Stimulated activated naive CD8-positive, alpha-beta T cell treated with anti-CD3 and anti-CD28 coated beads, Interleukin-15, Interleukin-2, amounts not matched to agents 100 ng/mL and 50 ng/mL, for 24 hours (primary cell): ENCODE results near the gene NR4A1.

Experiments
- H3K27ac Mint-ChIP-seq: one replicate; pipeline ENCODE4 v1.8.0; 2021; ENCODE audit warnings: mild to moderate bottlenecking, mixed read lengths
- H3K27me3 Mint-ChIP-seq: one replicate; pipeline ENCODE4 v1.8.0; 2021; ENCODE audit warnings: mixed read lengths
- H3K36me3 Mint-ChIP-seq: one replicate; pipeline ENCODE4 v1.8.0; 2021; ENCODE audit warnings: low read depth, mixed read lengths
- H3K4me1 Mint-ChIP-seq: one replicate; pipeline ENCODE4 v1.8.0; 2021; ENCODE audit warnings: low read depth, mixed read lengths
- H3K4me3 Mint-ChIP-seq: one replicate; pipeline ENCODE4 v1.8.0; 2021; ENCODE audit warnings: mild to moderate bottlenecking, mixed read lengths
- H3K9me3 Mint-ChIP-seq: one replicate; pipeline ENCODE4 v1.8.0; 2021; ENCODE audit warnings: mixed read lengths

NR4A1 gene

DNA sequence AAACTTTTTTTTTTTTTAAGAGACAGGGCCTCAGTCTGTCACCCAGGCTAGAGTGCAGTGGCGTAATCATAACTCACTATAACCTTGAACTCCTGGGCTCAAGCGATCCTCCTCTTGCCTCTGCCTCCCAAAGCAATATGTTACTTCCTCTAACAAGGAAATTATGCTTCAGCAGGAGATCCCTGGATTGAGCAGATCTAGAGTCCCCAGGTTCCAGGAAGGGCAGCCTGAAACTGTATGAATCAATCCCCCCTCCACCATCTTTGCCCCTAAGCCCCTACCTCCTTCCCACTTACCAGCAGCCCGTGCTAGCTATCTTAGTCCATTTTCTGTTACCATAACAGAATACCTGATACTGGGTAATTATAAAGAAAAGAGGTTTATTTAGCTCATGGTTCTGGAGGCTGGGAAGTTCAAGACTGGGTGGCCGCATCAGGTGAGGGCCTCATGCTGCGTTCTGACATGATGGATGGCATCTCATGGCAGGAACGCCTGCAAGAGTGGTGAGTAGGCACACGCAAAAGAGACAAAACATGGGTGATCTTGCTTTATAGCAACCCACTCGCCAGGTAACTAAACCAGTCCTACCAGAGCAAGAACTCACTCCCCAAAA lies 39.5 kb upstream of the NR4A1 start:
- Mint-ChIP-seq H3K27ac (no peak overlapping the region), H3K9me3 (no peaks in the 10 kb centered on the region), H3K4me3 (no peak overlapping the region), H3K36me3 (peaks cover 23% of the 10 kb centered on the region), H3K4me1 (peaks cover 17% of the 10 kb centered on the region), H3K27me3 (no peaks in the 10 kb centered on the region)

DNA sequence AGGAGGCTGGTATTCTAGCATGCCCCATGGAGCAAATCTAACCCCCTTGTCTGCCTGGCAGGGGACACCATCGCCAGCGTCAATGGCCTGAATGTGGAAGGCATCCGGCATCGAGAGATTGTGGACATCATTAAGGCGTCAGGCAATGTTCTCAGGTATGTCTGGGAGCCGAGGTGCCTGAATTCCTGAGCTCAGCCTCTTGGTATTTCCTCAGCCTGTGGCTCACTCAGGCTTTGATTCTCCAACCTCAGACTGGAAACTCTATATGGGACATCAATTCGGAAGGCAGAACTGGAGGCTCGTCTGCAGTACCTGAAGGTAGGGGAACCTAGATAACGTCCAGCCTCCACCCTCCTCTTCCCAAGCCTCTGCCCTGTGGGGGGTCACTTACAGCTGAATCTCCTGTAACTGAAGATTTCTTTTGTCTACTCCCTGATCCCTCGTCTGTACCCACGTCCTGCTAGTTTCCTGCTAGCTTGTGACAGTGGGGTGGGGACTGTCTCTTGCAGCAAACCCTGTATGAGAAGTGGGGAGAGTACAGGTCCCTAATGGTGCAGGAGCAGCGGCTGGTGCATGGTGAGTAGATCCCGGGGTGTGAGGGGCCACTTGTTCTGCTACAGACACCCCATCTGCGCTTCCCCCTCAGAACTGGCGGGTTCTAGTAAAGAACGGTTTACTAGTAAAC lies 37.5 kb upstream of the NR4A1 start:
- no peak overlapping the region for H3K27ac Mint-ChIP-seq
- H3K4me1 Mint-ChIP-seq: peaks cover 3% of the 10 kb centered on the region
- H3K27me3 Mint-ChIP-seq: no peaks in the 10 kb centered on the region
- H3K9me3 Mint-ChIP-seq: no peaks in the 10 kb centered on the region
- peaks cover 18% of the 10 kb centered on the region for H3K36me3 Mint-ChIP-seq
- H3K4me3 Mint-ChIP-seq: no peak overlapping the region

DNA sequence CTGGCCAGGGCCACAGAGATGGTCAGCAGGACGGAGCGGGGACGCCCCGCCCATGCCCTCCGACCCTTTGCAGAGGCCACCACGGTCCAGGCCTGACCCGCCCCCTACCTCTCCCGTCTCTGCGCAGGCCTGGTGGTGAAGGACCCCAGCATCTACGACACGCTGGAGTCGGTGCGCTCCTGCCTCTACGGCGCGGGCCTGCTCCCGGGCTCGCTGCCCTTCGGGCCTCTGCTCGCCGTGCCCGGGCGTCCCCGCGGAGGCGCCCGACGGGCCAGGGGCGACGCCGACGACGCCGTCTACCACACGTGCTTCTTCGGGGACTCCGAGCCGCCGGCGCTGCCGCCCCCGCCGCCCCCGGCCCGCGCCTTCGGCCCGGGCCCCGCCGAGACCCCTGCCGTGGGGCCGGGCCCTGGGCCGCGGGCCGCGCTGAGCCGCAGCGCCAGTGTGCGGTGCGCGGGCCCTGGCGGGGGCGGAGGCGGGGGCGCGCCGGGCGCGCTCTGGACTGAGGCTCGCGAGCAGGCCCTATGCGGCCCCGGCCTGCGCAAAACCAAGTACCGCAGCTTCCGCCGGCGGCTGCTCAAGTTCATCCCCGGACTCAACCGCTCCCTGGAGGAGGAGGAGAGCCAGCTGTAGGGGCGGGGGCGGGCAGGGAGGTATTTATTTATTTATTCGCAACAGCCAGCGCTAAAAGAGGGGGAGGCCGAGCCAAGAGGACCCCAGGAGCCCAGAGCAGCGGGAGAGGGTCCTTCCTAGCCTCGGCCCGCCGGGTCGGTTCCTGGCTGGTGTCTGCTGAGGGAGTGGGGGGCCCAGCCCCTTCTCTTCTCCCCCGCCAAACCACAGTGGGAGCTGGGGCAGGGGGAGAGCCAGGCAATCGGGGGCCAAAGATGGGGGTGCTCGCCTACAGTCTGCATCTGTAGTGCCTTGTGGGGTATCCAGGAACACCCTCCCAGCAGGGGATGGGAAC lies 36.4 kb upstream of the NR4A1 start:
- H3K27ac Mint-ChIP-seq: no peak overlapping the region
- peaks cover 16% of the 10 kb centered on the region for H3K36me3 Mint-ChIP-seq
- no peak overlapping the region for H3K4me3 Mint-ChIP-seq
- no peaks in the 10 kb centered on the region for H3K9me3 Mint-ChIP-seq
- H3K27me3 Mint-ChIP-seq: no peaks in the 10 kb centered on the region
- peaks cover under 1% of the 10 kb centered on the region for H3K4me1 Mint-ChIP-seq

DNA sequence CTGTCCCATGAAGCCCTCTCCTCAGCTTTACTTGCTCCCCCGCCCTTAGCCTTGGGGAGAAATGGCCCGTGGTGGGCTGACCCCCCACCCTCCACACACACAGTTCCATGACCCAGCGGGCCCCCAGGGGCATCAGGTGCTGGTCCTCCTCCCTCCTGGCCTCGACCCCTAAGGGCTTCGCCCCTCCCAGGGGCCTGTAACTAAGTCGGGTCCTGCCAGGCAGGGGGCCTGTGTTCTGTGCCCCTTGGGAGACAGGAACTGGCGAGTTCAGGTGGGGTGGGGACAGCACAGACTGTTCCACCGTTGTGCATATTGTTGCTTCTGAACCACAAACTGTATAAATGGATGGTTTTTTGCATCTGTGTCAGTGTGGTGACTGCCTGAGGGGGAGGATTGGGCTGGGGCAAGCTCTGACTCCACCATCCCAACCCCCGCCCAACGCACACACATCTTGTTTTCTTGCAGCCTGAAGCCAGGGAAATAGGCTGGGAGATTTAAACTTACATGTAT lies 35.7 kb upstream of the NR4A1 start:
- no peak overlapping the region for H3K4me3 Mint-ChIP-seq
- H3K4me1 Mint-ChIP-seq: peaks cover 8% of the 10 kb centered on the region
- peaks cover 16% of the 10 kb centered on the region for H3K36me3 Mint-ChIP-seq
- H3K9me3 Mint-ChIP-seq: no peaks in the 10 kb centered on the region
- H3K27me3 Mint-ChIP-seq: no peaks in the 10 kb centered on the region
- no peak overlapping the region for H3K27ac Mint-ChIP-seq

DNA sequence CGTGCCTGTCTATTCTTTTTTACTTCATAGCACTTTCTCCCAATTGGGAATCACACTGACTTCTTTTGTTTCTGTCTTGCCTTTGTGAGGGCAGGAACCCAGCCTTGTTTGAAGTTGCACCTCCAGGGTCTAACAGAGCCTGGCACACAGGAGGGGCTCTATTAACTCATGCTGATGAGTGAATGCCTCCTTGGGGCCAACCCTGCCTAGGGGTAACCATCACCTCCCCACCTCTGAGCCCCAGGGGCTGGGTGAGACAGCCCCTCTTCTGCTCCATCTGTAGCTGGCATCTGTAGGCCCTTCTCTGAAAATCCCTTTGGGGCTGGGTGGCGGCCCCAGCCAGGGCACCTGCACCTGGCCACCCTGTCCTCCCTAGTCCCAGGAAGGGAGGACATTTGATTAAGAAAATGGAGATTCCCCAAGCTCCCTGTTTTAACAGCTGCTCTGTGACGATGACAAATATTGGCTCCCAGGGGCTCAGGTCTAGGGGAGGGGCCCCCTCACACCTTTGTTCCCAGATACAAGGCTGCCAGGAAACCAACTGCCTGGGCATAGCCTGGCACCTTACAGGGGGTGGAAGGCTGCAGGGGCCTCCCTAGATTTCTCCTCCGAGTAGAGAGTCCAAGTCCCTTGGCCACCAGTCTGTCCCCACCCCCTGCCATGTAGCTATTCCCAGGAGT lies 32.7 kb upstream of the NR4A1 start:
- Mint-ChIP-seq H3K27ac (no peak overlapping the region), H3K36me3 (peaks cover 9% of the 10 kb centered on the region), H3K9me3 (no peaks in the 10 kb centered on the region), H3K27me3 (no peaks in the 10 kb centered on the region), H3K4me3 (no peak overlapping the region), H3K4me1 (peaks cover 29% of the 10 kb centered on the region)

DNA sequence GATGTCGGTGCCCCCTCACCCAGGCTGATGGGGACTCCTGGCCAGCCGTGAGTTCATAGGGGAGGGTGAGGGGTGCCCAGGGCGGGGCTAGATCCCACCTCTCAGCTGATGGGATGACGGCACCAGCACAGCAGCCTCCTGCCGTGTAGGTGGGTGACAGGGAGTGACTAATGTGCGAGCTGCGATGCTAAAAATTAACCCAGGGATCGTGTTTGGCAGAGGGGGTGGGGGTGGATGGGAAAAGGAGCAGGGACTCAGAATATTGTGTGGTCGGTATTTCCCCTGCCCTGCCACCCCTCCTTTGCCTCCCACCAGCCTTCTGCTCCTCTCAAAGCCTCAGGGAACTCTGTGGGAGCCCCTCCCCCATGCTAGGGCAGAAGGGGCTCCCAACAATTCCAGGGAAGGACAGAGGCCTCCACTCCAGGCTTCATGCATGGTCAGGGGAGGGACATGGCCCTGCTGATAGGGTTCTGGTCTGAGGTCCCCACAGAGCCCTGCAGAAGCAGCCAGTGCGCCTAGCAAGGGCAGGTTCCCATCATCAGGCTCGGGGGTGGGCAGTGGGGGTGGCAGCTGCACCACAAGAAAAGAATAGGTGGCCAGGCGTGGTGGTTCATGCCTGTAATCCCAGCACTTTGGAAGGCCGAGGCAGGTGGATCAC lies 32.0 kb upstream of the NR4A1 start:
- Mint-ChIP-seq H3K27me3 (no peaks in the 10 kb centered on the region), H3K36me3 (peaks cover 2% of the 10 kb centered on the region), H3K9me3 (no peaks in the 10 kb centered on the region), H3K4me1 (peaks cover 33% of the 10 kb centered on the region), H3K4me3 (no peak overlapping the region), H3K27ac (no peak overlapping the region)

DNA sequence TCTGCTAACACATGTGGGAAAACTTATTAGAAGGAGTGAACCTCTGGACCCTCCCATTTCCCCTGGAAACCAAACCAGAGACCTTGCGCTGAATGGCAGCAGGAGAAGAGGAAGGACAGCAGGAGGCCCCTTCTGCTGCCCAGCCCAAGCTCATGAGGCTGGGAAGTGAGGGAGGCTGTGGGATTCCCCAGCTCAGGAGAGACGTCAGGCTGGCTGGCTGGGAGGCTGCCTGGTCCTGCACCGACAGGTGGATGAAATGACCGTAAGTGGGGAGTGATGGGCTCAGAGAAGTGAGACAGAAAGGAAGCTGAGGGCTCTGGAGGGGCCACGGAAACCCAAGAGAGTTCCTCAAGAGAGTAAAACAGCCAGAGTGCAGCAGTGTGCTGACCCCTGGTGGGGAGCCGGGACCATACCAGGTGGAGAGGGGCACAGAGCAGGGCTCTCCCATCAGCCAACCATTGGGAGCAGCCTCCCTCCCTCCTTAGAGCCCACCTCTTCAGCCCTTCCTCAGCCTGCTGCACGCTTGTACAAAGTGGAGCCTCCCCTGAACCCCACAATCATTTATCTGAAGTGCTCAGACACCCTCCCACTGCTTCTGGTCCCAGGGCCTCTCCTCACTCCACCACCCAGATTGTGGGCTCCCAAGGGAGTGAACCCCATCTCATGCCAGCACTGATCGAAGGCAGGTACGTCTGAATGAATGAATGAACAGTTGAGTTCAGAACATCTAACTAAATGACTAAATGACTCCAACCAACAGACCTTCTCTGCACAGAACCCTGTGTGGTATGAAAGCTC lies 30.5 kb upstream of the NR4A1 start:
- Mint-ChIP-seq H3K9me3 (no peaks in the 10 kb centered on the region), H3K4me1 (peaks cover 48% of the 10 kb centered on the region), H3K4me3 (peak overlapping the region; percentile 17), H3K36me3 (no peaks in the 10 kb centered on the region), H3K27ac (peak overlapping the region; percentile 56), H3K27me3 (no peaks in the 10 kb centered on the region)

DNA sequence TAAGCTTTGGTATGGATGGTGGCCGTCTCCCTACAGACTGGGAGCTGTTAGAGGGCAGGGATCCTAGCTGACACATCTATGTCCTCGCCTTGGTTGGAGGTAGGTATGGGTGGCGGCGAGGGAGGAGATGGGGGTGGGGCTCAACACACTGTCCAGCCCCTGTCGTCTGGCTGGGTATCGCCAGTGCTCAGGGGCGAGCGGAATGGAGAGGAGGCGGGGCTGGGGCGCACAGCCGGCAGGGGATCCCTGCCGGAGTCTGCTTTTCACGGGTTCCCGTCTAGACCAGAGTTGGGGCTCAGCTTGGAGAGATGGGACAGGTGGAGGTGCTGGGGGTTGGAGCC lies 28.4 kb upstream of the NR4A1 start:
- peaks cover 58% of the 10 kb centered on the region for H3K4me1 Mint-ChIP-seq
- no peaks in the 10 kb centered on the region for H3K9me3 Mint-ChIP-seq
- H3K27ac Mint-ChIP-seq: peak overlapping the region; percentile 67
- peak overlapping the region; percentile 77 for H3K4me3 Mint-ChIP-seq
- H3K36me3 Mint-ChIP-seq: no peaks in the 10 kb centered on the region
- H3K27me3 Mint-ChIP-seq: no peaks in the 10 kb centered on the region

DNA sequence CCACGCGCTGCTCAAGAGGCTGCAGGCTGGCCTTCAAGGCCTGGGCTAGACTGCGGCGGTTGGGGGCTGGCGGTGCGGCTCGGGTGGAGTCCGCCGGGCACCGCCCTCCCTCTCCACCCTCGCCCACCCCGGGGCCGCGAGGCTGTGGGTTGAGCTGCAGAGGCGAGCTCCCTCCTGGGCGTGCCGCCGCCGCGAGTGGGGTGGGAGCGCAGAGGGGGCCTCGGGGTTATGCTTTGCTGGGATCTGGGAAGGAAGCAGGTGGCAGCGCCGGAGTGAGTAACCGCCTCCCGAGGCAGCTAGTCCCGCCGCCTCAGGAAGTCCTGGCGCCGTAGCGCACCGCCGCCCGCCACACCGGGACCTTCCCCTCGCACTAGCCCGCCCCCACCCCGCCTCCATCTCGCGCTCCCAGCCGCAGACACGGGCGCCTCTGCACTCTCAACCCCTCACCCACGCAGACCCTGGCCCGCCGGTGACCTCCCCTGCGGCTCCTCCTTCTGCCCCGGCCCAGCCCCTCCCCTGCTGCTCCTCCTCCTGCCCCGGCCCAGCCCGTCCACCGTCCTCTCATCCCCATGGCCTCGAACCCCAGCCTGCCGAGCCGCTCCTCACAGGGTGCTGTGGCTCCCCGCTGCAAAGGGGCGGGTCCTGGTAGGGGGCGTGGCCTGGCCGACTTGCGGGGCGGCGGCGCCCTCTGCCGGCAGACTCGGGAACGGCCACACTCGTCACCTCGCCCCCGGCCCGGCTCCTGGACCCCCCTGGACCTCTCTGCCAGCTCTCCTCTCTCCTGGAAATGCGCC lies 27.9 kb upstream of the NR4A1 start:
- Mint-ChIP-seq H3K36me3 (no peaks in the 10 kb centered on the region), H3K4me1 (peaks cover 58% of the 10 kb centered on the region), H3K9me3 (no peaks in the 10 kb centered on the region), H3K27ac (peak overlapping the region; percentile 92), H3K4me3 (peak overlapping the region; percentile 77), H3K27me3 (no peaks in the 10 kb centered on the region)

DNA sequence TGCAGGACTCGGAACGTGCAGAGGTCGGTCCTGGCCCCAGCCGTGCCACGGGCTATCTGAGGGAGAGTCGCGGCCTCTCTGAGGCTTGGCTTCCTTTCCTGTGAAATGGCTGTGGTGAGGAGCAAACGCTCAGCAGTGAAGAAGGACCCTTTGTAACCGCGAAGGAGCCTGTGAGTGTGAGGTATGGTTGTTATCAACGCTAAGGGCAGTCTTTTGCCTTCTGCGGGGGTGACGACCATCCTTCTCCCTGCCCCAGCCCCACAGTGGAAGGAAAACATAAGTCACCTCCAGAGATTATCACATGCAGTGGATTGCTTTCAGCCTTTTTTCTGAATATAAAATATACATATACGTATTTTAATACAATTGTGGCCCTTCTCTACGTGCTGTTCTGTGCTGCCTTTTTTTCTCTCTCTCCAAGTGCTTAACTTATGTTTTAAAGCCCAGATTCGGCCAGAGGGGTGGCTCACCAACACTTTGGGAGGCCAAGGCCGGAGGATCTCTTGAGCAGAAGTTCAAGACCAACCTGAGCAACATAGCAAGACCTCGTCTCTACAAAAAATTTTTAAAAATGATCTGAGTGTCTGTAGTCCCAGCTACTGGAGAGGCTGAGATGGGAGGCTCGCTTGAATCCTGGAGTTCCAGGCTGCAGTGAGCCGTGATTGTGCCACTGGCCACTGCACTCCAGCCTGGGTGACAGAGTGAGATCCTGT lies 27.1 kb upstream of the NR4A1 start:
- Mint-ChIP-seq H3K27ac (peak overlapping the region; percentile 92), H3K9me3 (no peaks in the 10 kb centered on the region), H3K4me1 (peaks cover 58% of the 10 kb centered on the region), H3K4me3 (peak overlapping the region; percentile 77), H3K27me3 (no peaks in the 10 kb centered on the region), H3K36me3 (no peaks in the 10 kb centered on the region)

DNA sequence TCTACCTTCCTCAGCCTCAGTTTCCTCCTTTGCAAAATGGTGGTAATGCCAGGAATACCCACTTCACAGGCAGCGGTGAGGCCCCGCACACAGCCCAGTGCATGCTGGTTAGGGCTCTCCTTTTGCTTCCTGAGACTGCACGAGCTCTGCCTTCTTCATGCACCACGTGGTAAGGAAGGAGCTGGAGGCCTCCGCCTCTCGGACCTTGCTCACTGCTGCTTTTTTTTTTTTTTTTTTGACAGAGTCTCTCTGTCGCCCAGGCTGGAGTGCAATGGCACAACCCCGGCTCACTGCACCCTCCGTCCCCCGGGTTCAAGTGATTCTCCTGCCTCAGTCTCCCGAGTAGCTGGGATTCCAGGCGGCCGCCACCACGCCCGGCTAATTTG lies 26.4 kb upstream of the NR4A1 start:
- H3K36me3 Mint-ChIP-seq: no peaks in the 10 kb centered on the region
- H3K27ac Mint-ChIP-seq: peak overlapping the region; percentile 92
- H3K4me1 Mint-ChIP-seq: peaks cover 58% of the 10 kb centered on the region
- H3K9me3 Mint-ChIP-seq: no peaks in the 10 kb centered on the region
- no peaks in the 10 kb centered on the region for H3K27me3 Mint-ChIP-seq
- peak overlapping the region; percentile 77 for H3K4me3 Mint-ChIP-seq

DNA sequence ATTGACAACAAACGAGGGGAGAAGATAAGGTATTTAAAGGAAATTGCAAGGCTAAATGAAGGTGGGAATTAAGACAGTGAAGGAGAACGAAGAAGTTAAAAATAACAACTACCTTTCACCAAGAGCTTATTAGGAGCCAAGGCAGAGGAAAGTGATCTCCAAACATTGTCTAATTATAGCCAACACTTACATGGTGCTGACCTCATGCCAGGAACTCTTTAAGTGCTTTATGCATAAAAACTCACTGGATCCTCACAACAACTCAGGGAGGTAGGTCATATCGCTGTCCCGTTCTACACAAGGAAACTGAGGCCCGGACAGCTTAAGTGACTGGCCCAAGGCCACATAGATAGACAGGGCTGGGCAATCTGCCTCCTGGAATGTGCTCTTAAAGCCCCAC lies 25.0 kb upstream of the NR4A1 start:
- peak overlapping the region; percentile 77 for H3K4me3 Mint-ChIP-seq
- no peaks in the 10 kb centered on the region for H3K36me3 Mint-ChIP-seq
- H3K4me1 Mint-ChIP-seq: peaks cover 44% of the 10 kb centered on the region
- H3K27ac Mint-ChIP-seq: peak overlapping the region; percentile 79
- H3K9me3 Mint-ChIP-seq: no peaks in the 10 kb centered on the region
- no peaks in the 10 kb centered on the region for H3K27me3 Mint-ChIP-seq
